Fibroblast of the aortic adventitia (primary cell): Measurements from ENCODE around the gene COPS3. TPM values are rescaled to one million over a fixed set of nuclear protein-coding genes. Genes with fewer than 3 reads are reported as not detected.

Experiments used
- total RNA-seq: library from RNA; depleted of rRNA; stranded (reverse); fragments of >200 nt; gene quantifications from 2 replicates; pipeline ENCODE4 v1.2.3, GENCODE V29; 2012; ENCODE audit warnings: low replicate concordance

Gene COPS3
- total RNA-seq, 1 donor = 124 TPM

Other genes with a start within 250 kb of the COPS3 start
- gene MPRIP, start 238.8 kb downstream of the COPS3 start, total RNA-seq = 86.5 and 102 TPM in 2 replicates
- gene PLD6, start 74.9 kb downstream of the COPS3 start, total RNA-seq = 3.1 and 4.3 TPM in 2 replicates
- gene FLCN, start 44.1 kb downstream of the COPS3 start, total RNA-seq = 67.3 and 78.2 TPM in 2 replicates
- 2.3 TPM in 1 of 2 replicates, not detected in the other for gene NT5M, start 22.1 kb upstream of the COPS3 start, total RNA-seq
- 2.1 and 10.9 TPM in 2 replicates for gene MED9, start 195.8 kb upstream of the COPS3 start, total RNA-seq
- gene RASD1, start 215.1 kb upstream of the COPS3 start, total RNA-seq = 0.36 TPM in 1 of 2 replicates, not detected in the other